NOMO-1 (cell line): Measurements from ENCODE around the gene COMMD10.
"Not testable (repeated sequence)": the region's sequence is repeated elsewhere in the genome, so short reads cannot be mapped to it uniquely, and the experiment has no call there.

ENCODE experiments used
- DNase-seq, 2 experiments: peaks; one replicate each; lab custom pipeline; 2025; ENCODE audit not compliant: unreplicated experiment in 2 of 2; lab: John Stamatoyannopoulos, UW

The COMMD10 gene

GRCh38 chr5:116084871-116085715 is at the start of gene COMMD10:
TSS of gene COMMD10 (plus strand) at chr5:116085025.
- DNase-seq = peak; percentile 59 to 68

GRCh38 chr5:116035123-116035522 is 49.7 kb upstream of the COMMD10 start:
- DNase-seq = no peak

GRCh38 chr5:116037236-116037822 is 47.5 kb upstream of the COMMD10 start:
- no peak for DNase-seq

GRCh38 chr5:116038817-116039216 is 46.0 kb upstream of the COMMD10 start:
- peak; percentile 74 to 81 for DNase-seq

GRCh38 chr5:116042375-116042774 is 42.5 kb upstream of the COMMD10 start:
- DNase-seq = no peak

GRCh38 chr5:116044073-116044472 is 40.8 kb upstream of the COMMD10 start:
- no peak for DNase-seq

- DNase-seq = no peak
Measured at GRCh38 chr5:116045821-116046220, 39.0 kb upstream of the COMMD10 start.

GRCh38 chr5:116046261-116046660 is 38.6 kb upstream of the COMMD10 start:
- DNase-seq = no peak

GRCh38 chr5:116046823-116047222 is 38.0 kb upstream of the COMMD10 start:
- no peak for DNase-seq

- peak; percentile 19 to 62 for DNase-seq
Measured at GRCh38 chr5:116058346-116058936, 26.4 kb upstream of the COMMD10 start.

- no peak for DNase-seq
Measured at GRCh38 chr5:116062352-116062751, 22.5 kb upstream of the COMMD10 start.

GRCh38 chr5:116063950-116064349 is 20.9 kb upstream of the COMMD10 start:
- no peak for DNase-seq

GRCh38 chr5:116068028-116068632 is 16.7 kb upstream of the COMMD10 start:
- peak; percentile 23 to 44 for DNase-seq

- no peak for DNase-seq
Measured at GRCh38 chr5:116071211-116071610, 13.6 kb upstream of the COMMD10 start.

- no peak for DNase-seq
Measured at GRCh38 chr5:116075191-116075831, 9.5 kb upstream of the COMMD10 start.

GRCh38 chr5:116076496-116076895 is 8.3 kb upstream of the COMMD10 start:
- DNase-seq = peak; percentile 59 to 86

GRCh38 chr5:116078199-116078598 is 6.6 kb upstream of the COMMD10 start:
- DNase-seq = no peak

GRCh38 chr5:116084287-116084691 is 536 bp upstream of the COMMD10 start:
- peak; percentile 8 to 19 for DNase-seq

- DNase-seq = not testable (repeated sequence)
Measured at GRCh38 chr5:116086309-116086708, 1.5 kb downstream of the COMMD10 start.

GRCh38 chr5:116088062-116088461 is 3.2 kb downstream of the COMMD10 start:
- no peak for DNase-seq

- no peak for DNase-seq
Measured at GRCh38 chr5:116090302-116090701, 5.5 kb downstream of the COMMD10 start.
